ENCODE measurements around the gene ANAPC1.
"Not testable (repeated sequence)": the region's sequence is repeated elsewhere in the genome, so short reads cannot be mapped to it uniquely, and the experiment has no call there.

The ANAPC1 gene, protein sequence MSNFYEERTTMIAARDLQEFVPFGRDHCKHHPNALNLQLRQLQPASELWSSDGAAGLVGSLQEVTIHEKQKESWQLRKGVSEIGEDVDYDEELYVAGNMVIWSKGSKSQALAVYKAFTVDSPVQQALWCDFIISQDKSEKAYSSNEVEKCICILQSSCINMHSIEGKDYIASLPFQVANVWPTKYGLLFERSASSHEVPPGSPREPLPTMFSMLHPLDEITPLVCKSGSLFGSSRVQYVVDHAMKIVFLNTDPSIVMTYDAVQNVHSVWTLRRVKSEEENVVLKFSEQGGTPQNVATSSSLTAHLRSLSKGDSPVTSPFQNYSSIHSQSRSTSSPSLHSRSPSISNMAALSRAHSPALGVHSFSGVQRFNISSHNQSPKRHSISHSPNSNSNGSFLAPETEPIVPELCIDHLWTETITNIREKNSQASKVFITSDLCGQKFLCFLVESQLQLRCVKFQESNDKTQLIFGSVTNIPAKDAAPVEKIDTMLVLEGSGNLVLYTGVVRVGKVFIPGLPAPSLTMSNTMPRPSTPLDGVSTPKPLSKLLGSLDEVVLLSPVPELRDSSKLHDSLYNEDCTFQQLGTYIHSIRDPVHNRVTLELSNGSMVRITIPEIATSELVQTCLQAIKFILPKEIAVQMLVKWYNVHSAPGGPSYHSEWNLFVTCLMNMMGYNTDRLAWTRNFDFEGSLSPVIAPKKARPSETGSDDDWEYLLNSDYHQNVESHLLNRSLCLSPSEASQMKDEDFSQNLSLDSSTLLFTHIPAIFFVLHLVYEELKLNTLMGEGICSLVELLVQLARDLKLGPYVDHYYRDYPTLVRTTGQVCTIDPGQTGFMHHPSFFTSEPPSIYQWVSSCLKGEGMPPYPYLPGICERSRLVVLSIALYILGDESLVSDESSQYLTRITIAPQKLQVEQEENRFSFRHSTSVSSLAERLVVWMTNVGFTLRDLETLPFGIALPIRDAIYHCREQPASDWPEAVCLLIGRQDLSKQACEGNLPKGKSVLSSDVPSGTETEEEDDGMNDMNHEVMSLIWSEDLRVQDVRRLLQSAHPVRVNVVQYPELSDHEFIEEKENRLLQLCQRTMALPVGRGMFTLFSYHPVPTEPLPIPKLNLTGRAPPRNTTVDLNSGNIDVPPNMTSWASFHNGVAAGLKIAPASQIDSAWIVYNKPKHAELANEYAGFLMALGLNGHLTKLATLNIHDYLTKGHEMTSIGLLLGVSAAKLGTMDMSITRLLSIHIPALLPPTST (N-terminal part only)

DNA sequence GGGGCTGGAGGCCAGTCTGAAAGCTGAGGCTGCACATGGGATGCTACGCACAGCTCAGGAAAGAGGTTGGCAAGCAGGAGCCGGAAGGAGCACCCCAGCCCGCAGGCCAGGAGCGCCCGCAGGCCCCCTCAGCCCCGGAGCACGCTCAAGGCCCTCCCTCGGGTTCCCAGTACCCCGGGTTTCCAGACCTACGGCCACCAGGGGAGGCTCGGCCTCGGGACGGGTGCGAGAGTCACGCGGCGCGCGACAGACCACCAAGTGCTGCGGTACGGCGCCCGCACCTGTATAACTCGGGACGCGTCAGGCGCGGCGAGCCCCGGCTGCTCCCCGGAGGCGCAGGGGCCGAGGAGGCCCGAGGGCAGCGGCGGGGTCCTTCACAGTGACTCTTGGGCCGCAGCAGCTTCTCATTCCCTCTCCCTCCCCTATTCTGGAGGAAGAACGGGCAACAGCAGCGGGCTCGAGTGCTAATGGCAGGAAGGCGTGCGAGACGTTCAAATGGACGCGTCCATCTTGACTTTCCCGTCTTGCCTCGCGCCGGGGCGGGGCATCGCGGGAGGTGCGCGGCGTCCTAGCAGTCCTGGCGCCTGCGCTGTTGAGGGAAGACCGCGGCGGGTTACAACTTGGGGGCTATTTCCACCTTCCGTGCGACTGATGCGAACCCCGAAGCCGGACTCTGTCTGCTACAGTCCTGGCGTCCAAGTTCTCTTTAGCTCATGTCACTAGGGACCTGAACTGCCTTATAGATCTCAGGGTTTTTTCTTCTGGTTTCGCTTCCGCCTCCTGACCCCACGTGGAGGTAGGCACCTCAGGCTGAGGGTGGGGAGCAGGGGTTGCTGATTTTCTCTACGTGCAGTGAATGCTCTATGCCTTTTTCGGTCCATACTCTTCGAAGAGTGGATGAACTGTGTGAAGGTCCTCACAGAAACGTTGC lies at the start of gene ANAPC1:
Gene ANAPC1 (minus strand): TSS at position 533 of the 931 bp plus-strand sequence. CDS start 3,368 bp downstream, outside the sequence.
- peak; percentile 81 for DNase-seq (ENCODE audit: low read depth)

DNA sequence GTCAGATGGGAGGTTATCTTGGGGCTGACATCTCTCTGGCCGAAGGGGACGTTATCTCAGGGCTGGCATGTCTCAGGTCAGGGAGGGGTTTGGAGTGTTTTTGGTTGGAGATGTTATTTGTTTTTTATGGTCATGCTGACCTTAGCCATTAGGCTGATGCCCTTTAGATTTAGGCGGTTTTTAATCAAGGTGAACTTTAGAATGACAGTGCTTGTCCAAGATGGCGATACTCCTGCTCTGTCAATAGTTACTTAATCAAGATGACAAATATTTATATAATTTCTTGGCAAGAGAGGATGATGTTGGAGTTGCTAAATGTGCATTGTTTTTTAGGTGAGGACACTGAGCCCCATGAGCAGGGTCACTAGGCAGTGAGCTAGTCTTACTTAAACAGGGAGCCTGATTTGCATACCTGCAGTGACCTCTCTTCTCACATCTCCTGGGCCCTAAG lies 48.9 kb upstream of the ANAPC1 start:
- DNase-seq (ENCODE audit: low read depth): no peak

DNA sequence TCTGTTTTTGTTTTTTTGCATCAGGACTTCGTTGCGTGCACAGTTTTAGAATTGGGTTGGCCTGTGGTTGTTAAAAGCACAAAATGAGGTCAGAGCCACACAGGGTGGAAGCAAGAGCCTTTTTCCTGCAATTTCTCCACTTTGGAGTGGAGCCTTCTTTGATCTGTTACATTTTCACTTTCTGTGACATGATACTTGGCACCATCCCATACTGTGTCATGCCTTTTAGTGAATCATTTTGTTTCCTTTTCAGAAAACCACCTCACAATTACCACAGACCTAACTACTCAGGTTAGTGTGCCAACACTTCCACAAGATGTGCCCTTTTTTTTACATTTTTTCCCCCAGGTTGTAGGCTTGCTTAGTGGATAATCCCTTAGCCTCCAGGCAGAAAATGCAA lies 46.9 kb upstream of the ANAPC1 start:
- DNase-seq (ENCODE audit: low read depth): peak; percentile 36

DNA sequence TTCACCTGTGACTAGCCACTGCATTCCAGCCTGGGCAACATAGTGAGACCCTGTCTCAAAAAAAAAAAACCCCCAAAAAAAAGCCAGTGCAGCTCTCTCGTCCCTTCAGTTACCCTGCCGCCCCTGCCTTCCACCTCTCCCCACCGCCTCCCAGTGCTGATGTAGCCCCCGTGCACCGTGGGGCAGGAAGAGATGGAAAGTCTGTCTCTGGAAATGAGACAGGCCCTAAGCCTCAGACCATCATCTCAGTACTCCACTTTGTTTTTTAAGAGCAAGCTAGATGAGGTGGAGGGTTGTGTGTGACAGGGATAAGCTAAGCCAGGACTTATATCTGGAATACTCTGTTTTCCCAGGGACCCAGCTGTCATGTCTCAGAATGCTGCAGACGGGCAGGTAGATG lies 46.4 kb upstream of the ANAPC1 start:
- DNase-seq (ENCODE audit: low read depth): no peak

DNA sequence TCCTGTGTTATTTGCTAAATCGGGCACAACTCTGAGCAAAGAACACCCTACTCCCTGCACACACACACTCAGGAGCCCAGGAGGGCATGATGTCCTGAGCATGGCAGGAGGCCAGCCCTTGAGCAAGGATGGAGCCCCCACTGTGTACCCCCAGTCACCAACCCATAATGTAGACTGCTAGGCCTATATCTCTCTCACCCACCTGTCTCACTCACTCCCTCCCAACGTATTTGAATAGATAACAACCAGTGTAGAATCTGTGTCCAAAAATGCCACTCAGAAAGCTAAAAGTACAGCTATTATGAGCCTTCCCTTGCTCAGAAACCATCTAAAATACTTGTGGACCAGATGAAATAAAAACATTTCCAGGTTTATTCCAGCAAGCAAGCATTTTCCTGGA lies 43.7 kb upstream of the ANAPC1 start:
- DNase-seq (ENCODE audit: low read depth): no peak

DNA sequence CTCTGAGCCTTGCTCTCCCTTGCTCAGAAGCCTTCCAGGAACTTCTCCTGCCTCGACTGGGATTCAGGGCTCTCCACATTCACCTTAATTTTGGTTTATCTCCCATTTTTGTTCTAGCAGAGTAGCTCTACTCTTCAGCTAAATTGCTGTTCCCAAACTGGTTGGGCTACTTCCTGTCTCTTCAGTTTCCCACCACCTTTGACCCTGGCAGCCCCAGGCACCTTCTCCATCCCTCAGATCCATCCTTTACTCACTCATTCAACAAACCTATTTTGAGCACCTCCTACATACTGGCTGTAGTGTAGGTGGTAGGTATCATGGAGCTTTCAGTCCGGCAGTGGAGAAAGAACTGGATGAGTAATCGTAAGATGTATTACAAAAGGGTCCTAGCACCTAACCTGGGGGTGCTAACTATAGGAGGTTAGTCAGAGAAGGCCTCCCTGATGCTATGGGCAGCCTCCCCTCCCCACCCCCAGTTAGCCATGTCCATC lies 40.7 kb upstream of the ANAPC1 start:
- no peak for DNase-seq (ENCODE audit: low read depth)

DNA sequence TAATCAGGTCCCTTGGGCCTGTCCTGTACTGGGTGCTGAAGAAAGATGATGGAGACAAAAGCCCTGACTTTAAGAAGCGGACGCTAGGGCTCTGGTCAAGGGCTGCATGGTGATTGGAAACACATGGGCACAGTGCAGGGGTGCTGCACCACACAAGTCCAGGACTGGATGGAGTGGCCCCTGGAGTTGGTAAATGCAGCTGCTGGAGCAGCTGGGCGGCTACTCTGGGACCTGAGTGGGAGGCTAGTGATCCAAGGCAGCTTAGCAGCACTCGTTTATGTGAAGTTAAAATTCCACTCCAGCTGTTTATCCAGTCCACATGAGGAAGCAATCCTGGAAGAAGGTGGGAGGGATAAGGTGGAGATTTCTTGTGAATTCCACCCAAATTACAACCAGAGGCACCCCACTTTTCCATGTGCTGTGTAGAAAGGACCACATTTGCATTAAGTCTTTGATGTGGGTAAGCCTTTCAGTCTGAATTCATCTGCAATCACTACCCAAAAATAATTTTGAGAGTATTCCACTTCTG lies 39.3 kb upstream of the ANAPC1 start:
- no peak for DNase-seq (ENCODE audit: low read depth)

DNA sequence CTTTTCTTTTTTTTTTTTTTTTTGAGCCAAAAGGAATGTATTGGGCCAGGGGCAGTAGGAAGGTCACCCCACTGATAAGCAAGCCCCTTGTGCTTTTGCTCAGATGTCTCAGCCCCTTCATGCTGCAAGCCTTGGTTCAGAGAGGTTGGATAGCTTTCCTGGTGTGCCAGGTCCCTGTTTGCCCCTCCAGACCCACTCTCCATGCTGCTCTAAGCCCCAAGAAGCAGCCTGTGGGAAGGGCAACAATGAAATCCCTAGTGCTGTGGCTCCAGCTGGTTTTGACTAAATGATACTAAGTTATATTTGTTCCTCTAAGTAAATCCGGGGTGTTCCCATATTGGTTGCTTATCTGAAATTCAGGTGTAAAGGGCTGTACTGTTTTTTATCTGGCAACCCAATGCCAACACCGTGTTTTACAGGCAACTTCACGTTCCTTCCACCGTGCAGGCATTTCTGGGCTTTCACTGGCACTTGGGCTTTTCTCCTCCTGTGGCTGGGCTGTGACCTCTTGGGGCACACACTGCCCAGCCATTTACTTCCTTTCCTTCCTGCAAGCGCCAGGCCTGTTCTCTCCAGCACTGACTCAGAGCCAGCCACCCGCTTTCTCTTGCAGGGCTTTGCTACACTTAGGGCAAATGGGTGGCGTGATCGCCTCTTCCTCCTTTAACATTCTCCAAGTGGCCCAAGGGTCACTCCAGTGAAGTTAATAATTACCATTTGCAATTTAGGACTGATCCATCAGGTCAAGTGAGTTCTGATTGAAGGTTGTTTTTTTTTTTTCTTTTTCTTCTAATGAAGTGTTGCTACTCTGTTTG lies 36.0 kb upstream of the ANAPC1 start:
- DNase-seq (ENCODE audit: low read depth): no peak

DNA sequence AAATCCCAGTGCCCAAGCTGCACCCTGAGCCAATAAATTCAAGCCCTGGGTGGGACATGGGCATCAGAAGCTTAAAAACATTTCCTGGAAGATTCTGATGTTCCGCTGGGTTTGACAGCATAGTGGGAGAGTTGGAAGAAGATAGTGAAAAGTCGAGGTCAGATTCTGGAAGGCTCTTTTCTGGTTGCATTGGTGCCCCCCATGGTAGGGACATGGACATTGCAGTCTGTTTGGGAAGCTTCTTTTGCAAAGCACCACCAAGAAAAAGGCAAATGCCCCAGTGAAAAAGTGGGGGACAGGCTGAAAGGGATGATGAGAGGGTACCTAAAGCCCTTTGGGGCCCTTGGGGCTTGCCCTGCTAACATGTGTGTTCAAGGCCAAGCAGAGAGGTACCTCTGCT lies 35.4 kb upstream of the ANAPC1 start:
- no peak for DNase-seq (ENCODE audit: low read depth)

DNA sequence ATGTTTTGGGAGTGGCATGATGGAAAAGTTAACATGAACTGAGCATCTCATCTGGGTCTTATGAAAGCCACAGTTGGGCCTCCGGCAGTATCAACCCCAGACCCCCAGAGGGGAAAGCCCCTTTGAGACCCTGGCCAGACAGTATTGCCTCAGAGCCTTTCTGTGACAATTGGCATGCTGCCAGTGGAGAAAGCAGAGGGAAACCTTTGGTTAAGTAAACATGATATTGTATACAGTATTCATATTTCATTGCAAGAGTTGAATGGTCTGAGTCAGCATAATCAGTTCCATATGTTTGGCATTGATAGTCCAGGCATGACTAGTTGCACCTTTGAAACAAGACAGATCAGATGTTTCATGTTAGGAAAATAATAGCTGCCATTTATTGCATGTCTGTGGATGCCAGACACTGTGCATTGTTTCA lies 34.4 kb upstream of the ANAPC1 start:
- peak; percentile 69 for DNase-seq (ENCODE audit: low read depth)

DNA sequence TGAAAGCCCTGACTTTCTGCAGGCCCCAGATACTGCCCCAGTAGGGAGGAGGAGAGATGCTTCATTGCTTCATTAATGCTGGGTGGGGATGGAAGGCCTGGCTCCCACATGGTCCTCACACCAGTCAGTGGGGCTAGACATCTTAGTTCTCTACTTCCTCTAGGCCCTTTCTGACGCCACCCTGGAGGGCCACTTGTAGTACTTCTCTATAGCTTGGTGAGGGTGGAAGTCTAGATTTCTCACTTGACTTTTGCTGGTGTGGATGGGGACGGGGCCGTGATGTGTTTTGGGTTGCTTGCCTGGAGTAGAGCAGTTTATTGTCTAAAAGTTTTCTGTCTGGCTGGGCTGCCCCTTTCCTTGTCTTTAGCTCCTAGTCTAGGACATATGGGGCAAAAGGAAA lies 33.1 kb upstream of the ANAPC1 start:
- DNase-seq (ENCODE audit: low read depth): no peak

DNA sequence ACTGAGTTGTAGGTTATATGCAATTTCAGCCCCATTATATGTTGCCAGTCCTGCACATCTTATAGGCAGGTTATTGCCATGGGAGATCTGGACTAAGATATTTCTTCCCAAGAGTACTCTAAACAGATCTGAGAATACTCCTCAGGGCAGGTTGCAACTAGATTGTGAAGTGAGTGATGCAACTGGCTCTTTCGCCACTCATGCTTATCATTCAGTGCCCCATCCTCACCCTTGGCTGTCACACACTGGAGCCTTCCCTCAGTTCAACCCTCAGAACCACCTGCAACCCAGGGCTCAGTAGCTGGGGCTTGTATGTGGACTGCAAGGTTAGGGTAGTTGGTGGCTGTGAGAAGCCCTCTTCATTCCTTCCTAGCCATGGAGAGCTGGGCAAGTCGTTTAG lies 28.6 kb upstream of the ANAPC1 start:
- DNase-seq (ENCODE audit: low read depth): no peak

DNA sequence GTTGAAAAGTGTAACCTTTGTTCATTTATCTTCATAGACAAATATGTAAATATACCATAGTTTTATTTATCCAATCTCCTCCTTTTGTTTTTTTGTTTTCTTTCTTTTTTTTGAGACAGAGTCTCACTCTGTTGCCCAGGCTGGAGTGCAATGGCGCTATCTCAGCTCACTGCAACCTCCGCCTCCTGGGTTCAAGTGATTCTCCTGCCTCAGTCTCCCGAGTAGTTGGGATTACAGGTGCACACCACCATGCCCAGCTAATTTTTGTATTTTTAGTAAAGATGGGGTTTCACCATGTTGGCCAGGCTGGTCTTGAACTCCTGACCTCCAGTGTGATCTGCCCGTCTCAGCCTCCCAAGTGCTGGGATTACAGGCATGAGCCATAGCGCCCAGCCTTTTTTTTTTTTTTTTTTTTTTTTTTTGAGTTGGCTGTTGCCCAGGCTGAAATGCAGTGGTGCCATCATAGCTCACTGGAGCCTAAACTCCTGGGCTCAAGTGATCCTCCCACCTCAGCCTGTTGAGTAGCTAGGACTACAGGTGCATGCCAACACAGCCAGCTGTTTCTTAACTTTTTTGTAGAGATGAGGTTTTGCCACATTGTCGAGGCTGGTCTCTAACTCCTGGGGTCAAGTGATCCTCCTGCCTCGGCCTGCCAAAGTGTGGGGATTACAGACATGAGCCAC lies 27.4 kb upstream of the ANAPC1 start:
- DNase-seq (ENCODE audit: low read depth): not testable (repeated sequence)

DNA sequence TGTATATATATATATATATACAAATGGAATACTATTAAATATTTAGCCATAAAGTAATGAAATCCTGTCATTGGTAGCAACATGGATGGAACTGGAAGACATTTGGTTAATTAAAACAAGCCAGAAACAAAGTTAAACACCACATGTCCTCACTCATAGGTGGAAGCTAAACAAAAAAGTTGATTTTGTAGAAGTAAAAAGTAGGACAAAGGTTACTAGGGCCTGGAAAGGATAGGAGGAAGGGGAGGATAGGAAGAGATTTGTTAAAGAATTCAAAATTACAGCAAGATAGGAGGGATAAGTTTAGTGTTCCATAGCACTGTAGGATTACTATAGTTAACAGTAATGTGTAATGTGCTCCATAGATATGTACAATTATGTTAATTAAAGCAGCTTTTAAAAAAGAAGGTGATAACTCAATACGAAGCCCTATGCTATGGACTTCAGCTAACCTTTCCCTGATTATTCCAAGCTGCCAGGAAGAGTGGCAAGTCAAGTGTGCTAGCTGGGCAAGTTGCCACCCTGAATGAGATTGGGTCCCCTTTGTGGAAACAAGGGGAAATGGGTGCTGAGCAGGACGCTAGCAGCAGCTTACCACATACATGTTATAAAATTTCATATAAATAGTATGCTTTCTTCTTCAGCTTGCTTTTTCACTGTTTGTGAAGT lies 26.8 kb upstream of the ANAPC1 start:
- no peak for DNase-seq (ENCODE audit: low read depth)

DNA sequence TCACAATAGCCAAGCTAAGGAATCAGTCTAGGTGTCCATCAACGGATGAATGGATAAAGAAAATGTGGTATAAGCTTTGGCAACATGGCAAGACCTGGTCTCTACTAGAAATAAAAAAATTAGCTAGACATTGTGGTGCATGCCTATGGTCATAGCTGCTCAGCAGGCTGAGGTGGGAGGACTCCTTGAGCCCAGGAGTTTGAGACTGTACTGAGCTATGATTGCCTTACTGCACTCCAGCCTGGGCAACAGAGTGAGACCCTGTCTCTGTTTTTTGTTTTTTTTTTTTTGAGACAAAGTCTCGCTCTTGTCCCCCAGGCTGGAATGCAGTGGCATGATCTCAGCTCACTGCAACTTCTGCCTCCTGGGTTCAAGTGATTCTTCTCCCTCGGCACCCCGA lies 26.0 kb upstream of the ANAPC1 start:
- DNase-seq (ENCODE audit: low read depth): not testable (repeated sequence)

DNA sequence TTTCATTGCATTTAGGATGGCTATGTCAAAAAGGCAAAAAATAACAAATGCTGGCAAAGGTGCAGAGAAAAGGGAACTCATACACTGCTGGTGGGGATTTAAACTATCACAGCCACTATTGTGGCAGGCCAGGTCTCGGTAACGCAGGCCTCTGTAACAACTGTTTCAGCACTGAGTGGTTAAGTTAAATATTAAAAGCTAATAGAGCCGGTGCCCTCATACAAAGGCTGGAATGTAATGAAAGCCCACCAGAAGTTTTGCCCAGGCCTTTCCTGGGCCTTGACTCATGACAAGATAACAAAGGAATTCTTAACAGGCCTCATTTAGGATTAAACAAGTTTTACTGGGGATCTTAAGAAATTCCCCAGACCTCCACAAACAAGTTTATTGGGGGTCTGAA lies 25.1 kb upstream of the ANAPC1 start:
- DNase-seq (ENCODE audit: low read depth): no peak

DNA sequence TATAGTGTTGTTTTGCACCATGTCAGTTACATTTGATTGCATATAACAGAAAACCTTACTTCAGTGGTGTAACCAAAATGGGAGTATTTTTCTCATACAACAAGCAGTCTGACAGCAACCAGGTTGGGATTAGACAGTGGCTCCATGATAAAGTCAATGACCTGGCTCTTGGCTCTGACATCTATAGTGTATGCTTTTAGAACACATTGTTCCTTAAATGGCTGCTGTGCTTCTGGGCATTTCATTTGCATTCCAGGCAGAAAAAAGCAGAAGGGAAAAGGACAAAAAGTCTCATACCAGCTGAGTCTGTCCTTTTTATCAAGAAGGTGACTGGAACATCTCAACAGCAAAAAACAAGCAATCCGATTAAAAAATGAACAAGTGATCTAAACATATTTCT lies 24.6 kb upstream of the ANAPC1 start:
- DNase-seq (ENCODE audit: low read depth): no peak

DNA sequence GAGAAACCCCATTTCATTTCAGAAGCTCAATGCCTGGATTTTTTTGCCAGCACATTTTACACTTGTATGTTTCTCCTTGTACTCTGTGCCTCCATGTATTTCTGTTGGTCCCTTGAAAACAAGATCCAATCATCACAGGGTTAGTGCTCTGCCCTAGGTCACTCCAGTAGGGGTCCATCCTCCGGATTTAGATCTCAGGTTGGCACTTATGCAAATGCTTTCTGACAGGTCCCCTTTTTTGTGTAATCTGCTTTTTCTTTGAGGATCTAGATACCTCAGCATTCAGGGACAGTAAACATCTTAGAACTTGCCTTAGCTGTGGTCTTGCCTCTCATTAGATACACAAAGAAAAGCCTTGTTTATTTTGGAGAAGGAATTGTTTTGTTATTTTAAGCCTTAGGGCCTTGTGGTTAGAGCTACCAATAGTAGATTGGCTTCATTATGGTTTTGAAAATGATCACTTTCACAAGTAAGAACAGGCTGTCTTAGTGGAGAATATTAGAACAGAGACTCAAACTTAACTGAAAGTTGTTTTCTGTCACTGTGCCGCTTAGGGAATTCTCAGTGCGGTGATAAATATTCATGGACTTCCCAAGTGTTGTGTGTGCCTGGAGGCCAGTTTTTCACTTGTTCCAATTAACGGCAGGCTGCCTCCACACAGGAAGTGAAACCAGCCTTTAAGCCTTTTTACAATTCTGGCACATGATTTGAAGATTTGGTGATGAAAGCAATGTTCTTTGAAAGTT lies 22.2 kb upstream of the ANAPC1 start:
- peak; percentile 40 for DNase-seq (ENCODE audit: low read depth)

All from EH (cell line).